SKM-1 treated with dmso at 0.1 percent for 144 hours (cell line): Measurements from ENCODE around the gene GLE1.
"Not testable (repeated sequence)": the region's sequence is repeated elsewhere in the genome, so short reads cannot be mapped to it uniquely, and the experiment has no call there.

Experiments used
- DNase-seq: peaks from one replicate; lab custom pipeline; 2025; ENCODE audit not compliant: unreplicated experiment; lab: John Stamatoyannopoulos, UW

Gene GLE1

GRCh38 chr9:128495804-128496417 is 8.6 kb upstream of the GLE1 start:
- no peak for DNase-seq

- no peak for DNase-seq
Measured at GRCh38 chr9:128497824-128498610, 6.5 kb upstream of the GLE1 start.

GRCh38 chr9:128498911-128499310 is 5.6 kb upstream of the GLE1 start:
- no peak for DNase-seq

GRCh38 chr9:128499920-128500319 is 4.6 kb upstream of the GLE1 start:
- no peak for DNase-seq

GRCh38 chr9:128503415-128503825 is 1.1 kb upstream of the GLE1 start:
- not testable (repeated sequence) for DNase-seq

GRCh38 chr9:128503870-128504269 is 649 bp upstream of the GLE1 start:
- no peak for DNase-seq

GRCh38 chr9:128505414-128505765 is 871 bp downstream of the GLE1 start:
- DNase-seq, result no peak

GRCh38 chr9:128505906-128506305 is 1.4 kb downstream of the GLE1 start:
- DNase-seq, result not testable (repeated sequence)

GRCh38 chr9:128512820-128513219 is 8.3 kb downstream of the GLE1 start:
- DNase-seq, result no peak

- DNase-seq, result no peak
Measured at GRCh38 chr9:128521956-128522355, 17.4 kb downstream of the GLE1 start.

GRCh38 chr9:128523199-128523925 is 18.8 kb downstream of the GLE1 start:
- DNase-seq, result no peak

- no peak for DNase-seq
Measured at GRCh38 chr9:128526720-128527119, 22.2 kb downstream of the GLE1 start.

- no peak for DNase-seq
Measured at GRCh38 chr9:128528445-128529160, 24.1 kb downstream of the GLE1 start.

GRCh38 chr9:128529191-128529590 is 24.7 kb downstream of the GLE1 start:
- no peak for DNase-seq

GRCh38 chr9:128532581-128532980 is 28.1 kb downstream of the GLE1 start:
- DNase-seq, result no peak

- DNase-seq, result peak; percentile 62
Measured at GRCh38 chr9:128540634-128541360, 36.3 kb downstream of the GLE1 start.

GRCh38 chr9:128546504-128546903 is 42.0 kb downstream of the GLE1 start:
- no peak for DNase-seq

- DNase-seq, result no peak
Measured at GRCh38 chr9:128548876-128549275, 44.4 kb downstream of the GLE1 start.

GRCh38 chr9:128550226-128550625 is 45.7 kb downstream of the GLE1 start:
- DNase-seq, result no peak

GRCh38 chr9:128550770-128551656 is 46.5 kb downstream of the GLE1 start:
- no peak for DNase-seq
